ENCODE results near the gene TP63.

Gene TP63

DNA sequence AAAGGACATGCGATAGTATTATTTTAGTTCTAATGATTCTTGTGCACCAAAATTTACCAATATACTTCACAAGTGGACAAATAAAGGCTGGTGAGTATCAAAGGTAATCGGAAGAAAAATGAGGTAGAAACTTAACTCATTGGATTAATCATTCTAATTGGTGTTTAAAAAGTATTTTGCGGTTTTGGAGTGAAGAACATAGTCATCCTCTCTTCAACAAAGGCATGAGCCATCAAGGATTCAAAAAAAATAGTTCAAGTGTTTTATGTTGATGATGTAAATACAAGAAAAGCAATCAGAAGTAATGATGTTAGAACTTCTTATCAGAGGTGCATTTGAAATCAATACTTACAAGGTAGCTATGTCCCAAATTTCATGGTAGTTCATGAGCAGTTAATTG, 268.0 kb downstream of the TP63 start:
- no peak for DNase-seq (ENCODE audit: low read depth)
- TF ChIP-seq, protein P1, sequence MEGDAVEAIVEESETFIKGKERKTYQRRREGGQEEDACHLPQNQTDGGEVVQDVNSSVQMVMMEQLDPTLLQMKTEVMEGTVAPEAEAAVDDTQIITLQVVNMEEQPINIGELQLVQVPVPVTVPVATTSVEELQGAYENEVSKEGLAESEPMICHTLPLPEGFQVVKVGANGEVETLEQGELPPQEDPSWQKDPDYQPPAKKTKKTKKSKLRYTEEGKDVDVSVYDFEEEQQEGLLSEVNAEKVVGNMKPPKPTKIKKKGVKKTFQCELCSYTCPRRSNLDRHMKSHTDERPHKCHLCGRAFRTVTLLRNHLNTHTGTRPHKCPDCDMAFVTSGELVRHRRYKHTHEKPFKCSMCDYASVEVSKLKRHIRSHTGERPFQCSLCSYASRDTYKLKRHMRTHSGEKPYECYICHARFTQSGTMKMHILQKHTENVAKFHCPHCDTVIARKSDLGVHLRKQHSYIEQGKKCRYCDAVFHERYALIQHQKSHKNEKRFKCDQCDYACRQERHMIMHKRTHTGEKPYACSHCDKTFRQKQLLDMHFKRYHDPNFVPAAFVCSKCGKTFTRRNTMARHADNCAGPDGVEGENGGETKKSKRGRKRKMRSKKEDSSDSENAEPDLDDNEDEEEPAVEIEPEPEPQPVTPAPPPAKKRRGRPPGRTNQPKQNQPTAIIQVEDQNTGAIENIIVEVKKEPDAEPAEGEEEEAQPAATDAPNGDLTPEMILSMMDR (IDR thresholded peaks at IDR 0.05; ENCODE audit: control insufficient read depth, insufficient read depth, low read depth, low read length, missing control alignments): no peak
- no peak overlapping the region for H3K4me3 ChIP-seq (ENCODE audit: control insufficient read depth, low read depth, low read length)

- H3K4me3 ChIP-seq (ENCODE audit: control insufficient read depth, low read depth, low read length): no peak overlapping the region
- TF ChIP-seq, protein P1 (IDR thresholded peaks at IDR 0.05; ENCODE audit: control insufficient read depth, insufficient read depth, low read depth, low read length, missing control alignments): no peak
- DNase-seq (ENCODE audit: low read depth): no peak
Observed at GRCh38 chr3:189900578-189900977, 269.4 kb downstream of the TP63 start.

DNA sequence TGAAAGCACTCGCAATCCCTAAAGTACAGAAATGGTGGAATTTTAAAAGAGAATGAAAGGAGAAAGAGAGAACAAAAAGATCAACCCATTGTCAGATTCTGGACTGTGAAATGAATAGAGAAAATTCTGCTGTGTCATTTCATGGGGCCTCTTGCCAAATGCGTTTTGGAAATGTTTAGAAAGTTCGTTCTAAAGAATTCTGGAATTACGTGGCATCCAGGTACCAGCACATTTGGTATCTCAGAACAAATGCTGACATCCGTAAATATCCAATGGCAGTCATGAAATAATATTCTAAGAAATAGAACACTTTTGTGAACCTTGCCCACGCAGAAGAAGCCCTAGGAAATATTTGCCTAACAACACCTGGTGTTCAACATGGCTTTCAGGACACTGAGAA, 270.3 kb downstream of the TP63 start:
- H3K4me3 ChIP-seq (ENCODE audit: control insufficient read depth, low read depth, low read length): no peak overlapping the region
- DNase-seq (ENCODE audit: low read depth): no peak
- TF ChIP-seq, protein P1 (IDR thresholded peaks at IDR 0.05; ENCODE audit: control insufficient read depth, insufficient read depth, low read depth, low read length, missing control alignments): no peak

DNA sequence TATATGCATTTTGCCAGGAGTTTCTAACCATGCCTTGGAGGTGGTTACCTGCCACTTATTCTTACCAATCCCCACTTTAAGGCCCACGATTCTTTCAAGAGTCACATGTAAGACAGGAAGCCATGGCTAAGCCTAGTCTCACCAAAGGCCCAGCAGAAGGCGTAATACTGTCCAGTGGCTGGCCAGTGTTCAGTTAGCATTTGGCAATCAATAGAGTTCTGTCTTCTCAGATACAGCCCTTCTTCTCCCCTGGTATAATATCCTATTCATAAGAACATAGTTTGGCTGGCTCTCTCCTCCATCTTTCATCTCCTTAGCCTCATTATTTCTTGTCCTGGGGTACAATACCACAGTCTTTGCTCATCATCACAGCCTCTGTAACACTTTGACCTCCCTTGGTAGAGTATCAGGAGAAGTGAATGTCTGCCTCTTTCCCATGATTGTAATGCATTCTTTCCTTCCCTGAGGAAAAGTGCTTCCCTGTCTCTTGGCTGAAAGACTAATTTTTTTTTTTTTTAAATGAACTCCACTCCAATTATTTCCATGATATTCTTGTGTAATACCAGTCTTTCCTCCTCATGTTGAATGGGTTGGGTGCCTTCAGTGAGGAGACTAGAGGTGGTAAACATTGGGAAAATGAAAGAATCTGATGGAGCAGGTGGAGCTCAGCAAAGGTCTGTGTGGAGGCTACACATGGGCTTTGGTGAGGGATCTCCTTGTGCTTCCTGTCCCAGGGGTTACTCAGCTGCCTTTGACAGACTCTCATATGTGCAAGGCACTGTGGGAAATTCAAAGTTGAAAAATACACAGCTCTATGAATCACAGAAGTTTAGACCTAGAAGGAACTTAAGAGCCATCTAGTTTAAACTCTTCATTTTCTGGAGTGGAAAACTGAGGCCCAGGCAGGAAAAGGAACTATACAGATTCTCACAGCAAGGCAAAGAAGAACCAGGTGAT, 271.3 kb downstream of the TP63 start:
- H3K4me3 ChIP-seq (ENCODE audit: control insufficient read depth, low read depth, low read length): no peak overlapping the region
- no peak for DNase-seq (ENCODE audit: low read depth)
- TF ChIP-seq, protein P1 (IDR thresholded peaks at IDR 0.05; ENCODE audit: control insufficient read depth, insufficient read depth, low read depth, low read length, missing control alignments): no peak

DNA sequence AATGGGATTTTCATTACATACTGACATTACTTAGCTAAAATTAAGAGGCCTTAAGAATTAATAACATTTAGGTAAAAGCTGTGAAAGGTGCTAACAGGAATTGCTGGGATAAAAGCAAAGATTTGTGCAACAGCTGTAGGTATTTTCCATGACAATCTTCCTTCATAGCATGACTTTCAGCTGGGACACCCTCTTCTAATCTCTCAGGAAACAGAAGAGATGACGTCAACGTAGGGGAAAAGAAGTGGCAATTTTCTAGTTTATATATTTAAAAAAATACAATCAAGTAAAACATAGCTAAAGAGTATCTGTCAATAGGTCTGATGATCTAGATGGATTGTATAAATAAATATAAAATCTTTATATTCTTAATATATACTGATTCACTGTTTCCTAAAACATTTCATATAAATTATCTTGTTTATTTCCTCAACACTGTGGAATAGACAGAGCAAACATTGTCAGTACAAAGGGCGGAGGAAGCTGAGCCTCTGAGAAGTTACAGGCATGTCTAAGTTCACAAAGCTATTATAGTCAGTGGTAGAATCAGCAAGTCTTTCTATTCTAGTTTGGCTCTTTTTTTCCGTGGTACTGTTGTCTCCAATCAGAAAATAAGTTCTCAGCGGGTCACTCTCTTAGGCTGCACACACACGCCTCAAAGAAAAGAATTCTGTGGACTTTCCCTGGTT, 272.5 kb downstream of the TP63 start:
- no peak overlapping the region for H3K4me3 ChIP-seq (ENCODE audit: control insufficient read depth, low read depth, low read length)
- no peak for DNase-seq (ENCODE audit: low read depth)
- TF ChIP-seq, protein P1 (IDR thresholded peaks at IDR 0.05; ENCODE audit: control insufficient read depth, insufficient read depth, low read depth, low read length, missing control alignments): no peak

DNA sequence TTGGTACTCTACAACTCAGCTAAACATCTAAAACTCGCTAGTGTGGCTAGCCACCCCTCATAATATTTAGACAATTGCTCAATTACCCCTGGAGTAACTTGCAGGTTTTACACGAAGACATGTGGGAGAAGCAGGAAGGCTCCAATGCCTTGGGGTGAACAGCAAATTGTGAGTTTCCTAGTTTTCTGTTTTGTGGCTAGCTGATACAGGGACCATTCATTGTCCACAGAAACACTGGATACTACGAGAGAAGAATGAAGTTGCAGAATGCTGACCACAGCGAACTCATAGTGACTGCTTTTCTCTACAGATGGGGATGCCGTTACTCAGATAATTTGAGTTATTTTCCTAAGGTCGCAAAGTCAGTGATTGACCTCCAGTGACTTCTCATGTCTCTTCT, 276.6 kb downstream of the TP63 start:
- no peak for DNase-seq (ENCODE audit: low read depth)
- H3K4me3 ChIP-seq (ENCODE audit: control insufficient read depth, low read depth, low read length): no peak overlapping the region
- TF ChIP-seq, protein P1 (IDR thresholded peaks at IDR 0.05; ENCODE audit: control insufficient read depth, insufficient read depth, low read depth, low read length, missing control alignments): no peak
